NB4 (cell line): ENCODE measurements around the gene CYP2D6.

Experiments
- CTCF ChIP-seq: IDR thresholded peaks from one replicate; pipeline ENCODE4 v1.5.1; 2012; ENCODE audit warnings: low read depth, low read length
- MAX ChIP-seq: IDR thresholded peaks from 2 replicates; pipeline ENCODE4 v1.6.1; 2011; ENCODE audit warnings: low read depth, low read length
- MYC ChIP-seq: IDR thresholded peaks from 2 replicates; pipeline ENCODE4 v1.6.1; 2011; ENCODE audit warnings: low read depth, low read length
- POLR2A ChIP-seq: IDR thresholded peaks from 2 replicates; pipeline ENCODE4 v1.6.1; 2011; ENCODE audit warnings: mild to moderate bottlenecking; ENCODE audit not compliant: insufficient read length; ENCODE audit errors: extremely low read depth

GRCh38 chr22:42172773-42173172 lies 42.2 kb upstream of the CYP2D6 start:
- no peak for TF ChIP-seq CTCF
- TF ChIP-seq POLR2A: no peak
- no peak for TF ChIP-seq MYC
- no peak for TF ChIP-seq MAX
